HepG2 (cell line): ENCODE measurements around the gene CACNB4.

Source experiments
- HNRNPLL ChIP-seq: fragments of 200-400 bp; formaldehyde crosslinking; IDR thresholded peaks from 2 replicates; pipeline ENCODE4 v1.6.1; 2017; ENCODE audit warnings: mild to moderate bottlenecking, low read depth, low read length; ENCODE audit not compliant: poor library complexity, severe bottlenecking
- PCBP1 ChIP-seq: fragments of 200-400 bp; formaldehyde crosslinking; IDR thresholded peaks from 2 replicates; pipeline ENCODE4 v1.6.1; 2017; ENCODE audit warnings: mild to moderate bottlenecking, low read depth, low read length, borderline replicate concordance
- PRDM4 ChIP-seq: sonication (generic); formaldehyde crosslinking; IDR thresholded peaks from 2 replicates; pipeline ENCODE4 v1.9.0; 2021; ENCODE audit warnings: missing genetic modification reagents, borderline replicate concordance

DNA sequence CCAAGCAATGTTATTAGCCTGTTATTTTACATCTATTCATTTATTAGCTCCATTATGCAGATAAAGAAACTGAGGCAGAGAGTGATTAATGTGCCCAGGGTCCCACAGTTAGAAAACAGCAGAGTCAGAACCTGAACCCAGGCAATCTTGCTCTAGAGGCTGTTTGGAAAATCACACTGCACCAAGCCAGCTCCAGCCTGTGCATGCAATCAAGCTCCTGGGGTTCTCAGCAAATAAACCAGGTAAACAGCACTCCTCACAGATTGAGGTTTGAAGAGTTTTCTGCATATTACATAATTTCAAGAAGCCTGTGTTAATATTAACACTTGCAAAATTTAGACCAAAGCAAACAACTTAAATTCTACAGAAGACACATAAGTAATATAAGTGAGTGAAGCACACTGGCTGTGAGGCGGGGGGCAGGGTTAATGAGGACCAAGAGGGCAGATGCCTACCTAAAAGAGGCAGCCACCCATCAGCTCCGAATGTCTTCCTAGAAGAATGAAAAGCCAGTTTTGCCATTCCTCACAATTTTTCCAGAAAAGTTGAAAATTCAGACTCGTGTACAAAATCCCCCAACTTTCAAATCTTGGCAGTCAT lies 35.4 kb downstream of the CACNB4 start:
- no peak for TF ChIP-seq HNRNPLL
- TF ChIP-seq PCBP1 = no peak
- TF ChIP-seq PRDM4 (CRISPR knock-in tag) = no peak
